ENCODE measurements around the gene CAMTA1.

DNA sequence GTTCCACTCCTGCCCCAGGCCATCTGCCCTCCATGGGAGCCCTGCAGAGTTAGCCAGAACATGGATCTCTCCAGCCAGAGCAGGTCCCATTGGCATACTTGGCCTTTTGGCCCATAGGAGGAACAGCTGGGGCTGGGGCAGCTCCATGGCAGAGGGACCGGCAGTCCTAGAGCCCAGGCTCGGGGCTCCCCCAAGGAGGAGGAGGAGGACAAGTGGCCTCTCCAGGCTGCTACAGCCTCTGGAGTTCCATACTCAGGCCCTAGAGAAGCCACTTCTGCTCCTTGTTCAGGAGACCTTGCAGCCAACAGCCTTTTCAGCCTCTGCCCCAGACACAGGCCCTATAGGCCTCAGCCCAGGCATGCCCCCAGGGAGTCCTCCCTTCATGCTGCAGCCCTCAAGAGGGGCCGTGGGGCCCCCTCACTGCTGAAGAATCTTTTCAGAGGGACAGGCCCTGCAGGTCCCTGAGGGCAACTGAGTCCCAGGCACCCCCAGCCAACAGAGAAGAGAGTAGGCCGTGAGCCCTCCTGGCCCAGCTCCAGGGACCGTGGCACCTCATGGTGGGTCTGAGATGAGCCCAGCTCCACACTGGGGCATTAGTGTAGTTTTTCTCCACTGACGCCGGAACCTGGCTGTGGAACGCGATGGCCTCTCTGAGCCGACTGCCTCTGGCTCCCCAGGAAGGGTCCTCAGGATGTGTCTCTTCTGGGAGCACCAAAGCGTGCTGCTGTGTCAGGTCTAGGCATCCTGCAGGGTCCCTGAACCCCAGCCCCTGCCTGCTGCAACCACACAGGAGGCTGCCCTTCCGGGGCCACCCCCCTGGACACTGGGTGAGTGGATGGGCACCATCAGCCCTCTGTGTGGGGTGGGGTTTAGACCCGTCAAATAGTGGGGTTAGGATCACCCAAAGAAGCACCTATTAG is 688.2 kb downstream of the CAMTA1 start:
- no peak for TF ChIP-seq POLR2A (IDR thresholded peaks at IDR 0.05)
- TF ChIP-seq, protein P1, sequence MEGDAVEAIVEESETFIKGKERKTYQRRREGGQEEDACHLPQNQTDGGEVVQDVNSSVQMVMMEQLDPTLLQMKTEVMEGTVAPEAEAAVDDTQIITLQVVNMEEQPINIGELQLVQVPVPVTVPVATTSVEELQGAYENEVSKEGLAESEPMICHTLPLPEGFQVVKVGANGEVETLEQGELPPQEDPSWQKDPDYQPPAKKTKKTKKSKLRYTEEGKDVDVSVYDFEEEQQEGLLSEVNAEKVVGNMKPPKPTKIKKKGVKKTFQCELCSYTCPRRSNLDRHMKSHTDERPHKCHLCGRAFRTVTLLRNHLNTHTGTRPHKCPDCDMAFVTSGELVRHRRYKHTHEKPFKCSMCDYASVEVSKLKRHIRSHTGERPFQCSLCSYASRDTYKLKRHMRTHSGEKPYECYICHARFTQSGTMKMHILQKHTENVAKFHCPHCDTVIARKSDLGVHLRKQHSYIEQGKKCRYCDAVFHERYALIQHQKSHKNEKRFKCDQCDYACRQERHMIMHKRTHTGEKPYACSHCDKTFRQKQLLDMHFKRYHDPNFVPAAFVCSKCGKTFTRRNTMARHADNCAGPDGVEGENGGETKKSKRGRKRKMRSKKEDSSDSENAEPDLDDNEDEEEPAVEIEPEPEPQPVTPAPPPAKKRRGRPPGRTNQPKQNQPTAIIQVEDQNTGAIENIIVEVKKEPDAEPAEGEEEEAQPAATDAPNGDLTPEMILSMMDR (IDR thresholded peaks at IDR 0.05), result no peak
- TF ChIP-seq POLR2AphosphoS5 (IDR thresholded peaks at IDR 0.05; ENCODE audit: insufficient read depth in 1 of 2, low read depth in 1 of 2), result no peak
